HEK293T (cell line): ENCODE measurements around the gene SERGEF.

ENCODE experiments used
- BHLHE40 ChIP-seq: fragments of 450-650 bp; IDR thresholded peaks from 2 replicates; pipeline ENCODE4 v1.6.1; 2016; ENCODE audit warnings: mild to moderate bottlenecking, moderate library complexity, borderline replicate concordance
- FOXM1 ChIP-seq: fragments of 450-650 bp; IDR thresholded peaks from 2 replicates; pipeline ENCODE4 v1.6.1; 2017; ENCODE audit warnings: mild to moderate bottlenecking, borderline replicate concordance
- LEF1 ChIP-seq: fragments of 450-650 bp; IDR thresholded peaks from 2 replicates; pipeline ENCODE4 v1.6.1; 2017; ENCODE audit warnings: mild to moderate bottlenecking, borderline replicate concordance
- NFRKB ChIP-seq: fragments of 450-650 bp; IDR thresholded peaks from 2 replicates; pipeline ENCODE4 v1.6.1; 2016; ENCODE audit warnings: mild to moderate bottlenecking, moderate library complexity
- SP1 ChIP-seq: fragments of 450-650 bp; IDR thresholded peaks from 2 replicates; pipeline ENCODE4 v1.6.1; 2017
- SUZ12 ChIP-seq: fragments of 450-650 bp; IDR thresholded peaks from 2 replicates; pipeline ENCODE4 v1.6.1; 2016; ENCODE audit warnings: mild to moderate bottlenecking
- ZNF384 ChIP-seq: fragments of 450-650 bp; IDR thresholded peaks from 2 replicates; pipeline ENCODE4 v1.6.1; 2016
- TF ChIP-seq, protein P1 (sequence below): fragments of 450-650 bp; IDR thresholded peaks from 2 replicates; pipeline ENCODE4 v1.6.1; 2016

- TF ChIP-seq, protein P1, sequence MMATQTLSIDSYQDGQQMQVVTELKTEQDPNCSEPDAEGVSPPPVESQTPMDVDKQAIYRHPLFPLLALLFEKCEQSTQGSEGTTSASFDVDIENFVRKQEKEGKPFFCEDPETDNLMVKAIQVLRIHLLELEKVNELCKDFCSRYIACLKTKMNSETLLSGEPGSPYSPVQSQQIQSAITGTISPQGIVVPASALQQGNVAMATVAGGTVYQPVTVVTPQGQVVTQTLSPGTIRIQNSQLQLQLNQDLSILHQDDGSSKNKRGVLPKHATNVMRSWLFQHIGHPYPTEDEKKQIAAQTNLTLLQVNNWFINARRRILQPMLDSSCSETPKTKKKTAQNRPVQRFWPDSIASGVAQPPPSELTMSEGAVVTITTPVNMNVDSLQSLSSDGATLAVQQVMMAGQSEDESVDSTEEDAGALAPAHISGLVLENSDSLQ = no peak
- TF ChIP-seq LEF1 (no peak), SUZ12 (no peak), FOXM1 (no peak), BHLHE40 (no peak), SP1 (no peak), NFRKB (no peak), ZNF384 (no peak)
Observed at GRCh38 chr11:17850336-17850735, 162.5 kb downstream of the SERGEF start.
